OCI-LY3 (cell line): ENCODE measurements around the gene ACVRL1.

Source experiments
- EZH2phosphoT487 ChIP-seq: fragments of 200-600 bp; shearing (Covaris generic); IDR thresholded peaks from 2 replicates; pipeline ENCODE4 v1.6.1; 2018; ENCODE audit warnings: antibody characterized with exemption, mixed run types, low read depth
- TF ChIP-seq, protein P1 (sequence below): fragments of 200-600, 300-600 bp; sonication (generic); IDR thresholded peaks from 2 replicates; pipeline ENCODE4 v1.5.1; 2014; ENCODE audit warnings: antibody characterized with exemption, low read length, low read depth

DNA sequence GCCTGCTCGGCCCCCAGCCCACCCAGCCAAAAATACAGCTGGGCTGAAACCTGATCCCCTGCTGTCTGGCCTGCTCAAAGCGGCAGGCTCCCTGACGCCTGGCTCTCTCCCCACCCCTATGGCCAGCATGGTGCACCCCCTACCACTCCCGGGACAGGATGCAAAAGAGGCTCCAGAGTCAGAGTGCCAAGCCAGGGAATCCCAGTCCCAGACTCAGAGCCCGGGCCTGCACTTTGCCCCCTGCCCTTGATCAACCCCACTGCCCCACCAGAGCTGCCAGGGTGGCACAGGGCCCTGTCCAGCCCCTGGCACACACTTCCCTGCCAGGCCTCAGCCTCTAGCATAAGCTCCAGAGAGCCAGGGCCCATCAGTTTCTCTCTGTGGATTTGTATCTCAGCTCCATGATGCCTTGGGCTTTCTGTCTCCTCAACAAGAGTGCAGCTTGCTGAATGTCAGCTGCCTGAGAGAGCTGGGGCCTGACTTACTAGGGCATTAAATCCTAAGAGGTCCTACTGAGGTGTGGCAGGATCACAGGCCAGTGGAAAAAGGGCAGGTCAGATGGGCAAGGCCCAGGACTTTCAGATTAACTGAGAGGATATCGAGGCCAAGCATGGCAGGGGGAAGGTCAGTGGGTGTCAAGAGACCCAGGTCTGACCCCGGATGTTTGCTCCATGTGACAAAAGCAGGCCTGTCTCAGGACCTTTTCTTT, 13.9 kb downstream of the ACVRL1 start:
- TF ChIP-seq, protein P1, sequence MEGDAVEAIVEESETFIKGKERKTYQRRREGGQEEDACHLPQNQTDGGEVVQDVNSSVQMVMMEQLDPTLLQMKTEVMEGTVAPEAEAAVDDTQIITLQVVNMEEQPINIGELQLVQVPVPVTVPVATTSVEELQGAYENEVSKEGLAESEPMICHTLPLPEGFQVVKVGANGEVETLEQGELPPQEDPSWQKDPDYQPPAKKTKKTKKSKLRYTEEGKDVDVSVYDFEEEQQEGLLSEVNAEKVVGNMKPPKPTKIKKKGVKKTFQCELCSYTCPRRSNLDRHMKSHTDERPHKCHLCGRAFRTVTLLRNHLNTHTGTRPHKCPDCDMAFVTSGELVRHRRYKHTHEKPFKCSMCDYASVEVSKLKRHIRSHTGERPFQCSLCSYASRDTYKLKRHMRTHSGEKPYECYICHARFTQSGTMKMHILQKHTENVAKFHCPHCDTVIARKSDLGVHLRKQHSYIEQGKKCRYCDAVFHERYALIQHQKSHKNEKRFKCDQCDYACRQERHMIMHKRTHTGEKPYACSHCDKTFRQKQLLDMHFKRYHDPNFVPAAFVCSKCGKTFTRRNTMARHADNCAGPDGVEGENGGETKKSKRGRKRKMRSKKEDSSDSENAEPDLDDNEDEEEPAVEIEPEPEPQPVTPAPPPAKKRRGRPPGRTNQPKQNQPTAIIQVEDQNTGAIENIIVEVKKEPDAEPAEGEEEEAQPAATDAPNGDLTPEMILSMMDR: no peak
- TF ChIP-seq EZH2phosphoT487: no peak
